ENCODE measurements around the gene DNAJC5G. TPM values are rescaled to one million over a fixed set of nuclear protein-coding genes. Genes with fewer than 3 reads are reported as not detected.

Gene DNAJC5G
- total and polyA plus RNA-seq, 2 donors (not counting 1 experiment from before 2014, with no cell fraction given), result not detected

DNA sequence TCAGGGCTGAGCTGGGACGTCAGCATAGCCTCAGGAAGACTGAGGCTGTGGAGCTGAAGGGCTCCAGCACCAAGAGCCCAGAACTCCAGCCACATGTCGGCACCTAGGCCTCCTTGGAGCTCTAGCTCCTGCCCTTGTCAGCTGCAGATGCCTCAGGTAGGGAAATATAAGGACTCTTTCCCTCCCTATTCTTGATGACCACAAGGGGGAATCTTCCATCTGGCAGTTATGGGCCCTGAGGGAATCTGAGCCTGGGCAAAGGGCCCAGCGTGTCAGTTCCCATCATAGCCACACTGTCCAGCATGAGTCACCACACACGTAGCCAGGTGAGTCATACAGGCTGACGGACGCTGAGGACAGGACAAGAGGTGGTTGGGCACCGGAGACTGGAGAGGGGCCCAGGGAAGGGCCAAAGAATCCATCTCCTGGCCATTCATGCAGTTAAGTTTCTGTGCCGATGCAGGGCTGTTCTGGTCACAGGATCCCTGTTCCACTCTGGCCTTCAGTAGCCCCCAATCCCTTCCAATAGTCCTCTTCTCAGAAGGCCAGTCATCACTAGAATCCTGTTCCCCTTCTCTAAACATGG lies 45.8 kb downstream of the DNAJC5G start:
- ATAC-seq (ENCODE audit: low read depth) (no peak), DNase-seq (no peak)
- Histone ChIP-seq H3K27me3 (replicated peaks in 1 of 4; ENCODE audit: control extremely low read depth in 1 of 4, control insufficient read depth in 3 of 4, insufficient read depth in 4 of 4, low read length in 3 of 4) (no peaks in the 10 kb centered on the region), H3K27ac (ENCODE audit: low read length in 2 of 2) (no peak overlapping the region), H3K9ac (ENCODE audit: low read length) (no peak overlapping the region), H3K4me2 (replicated peaks; ENCODE audit: low read depth, low read length, poor library complexity, severe bottlenecking) (no peak overlapping the region), H3K36me3 (replicated peaks in 1 of 2; ENCODE audit: control extremely low read depth in 1 of 2, control insufficient read depth in 1 of 2, extremely low read depth in 1 of 2, insufficient read depth in 2 of 2, low read length in 1 of 2) (peaks cover 0 to 17% of the 10 kb centered on the region in 2 experiments), H3K4me1 (ENCODE audit: control insufficient read depth in 2 of 2, insufficient read depth in 2 of 2, low read length in 2 of 2) (peaks cover 12 to 20% of the 10 kb centered on the region in 2 donors), H3K79me2 (ENCODE audit: control insufficient read depth, insufficient read depth, low read length) (peaks cover 40% of the 10 kb centered on the region), H2AFZ (ENCODE audit: insufficient read depth, low read depth, low read length, poor library complexity, severe bottlenecking) (no peak overlapping the region), H3K4me3 (ENCODE audit: control extremely low read depth in 1 of 5, extremely low read depth in 1 of 5, insufficient read depth in 1 of 5, low read depth in 2 of 5, low read length in 4 of 5) (no peak overlapping the region), H3K9me3 (ENCODE audit: control extremely low read depth in 1 of 3, control insufficient read depth in 2 of 3, insufficient read depth in 1 of 3, low read length in 2 of 3) (no peaks in the 10 kb centered on the region), H4K20me1 (ENCODE audit: control insufficient read depth, insufficient read depth, low read length, poor library complexity, severe bottlenecking) (no peaks in the 10 kb centered on the region)
- CTCF ChIA-PET, result interaction anchor here (3.7 kb wide), 1 partner anchor 17 kb away, joined by 24 read pairs; no protein-coding TSS in a partner anchor
- TF ChIP-seq, protein P1, sequence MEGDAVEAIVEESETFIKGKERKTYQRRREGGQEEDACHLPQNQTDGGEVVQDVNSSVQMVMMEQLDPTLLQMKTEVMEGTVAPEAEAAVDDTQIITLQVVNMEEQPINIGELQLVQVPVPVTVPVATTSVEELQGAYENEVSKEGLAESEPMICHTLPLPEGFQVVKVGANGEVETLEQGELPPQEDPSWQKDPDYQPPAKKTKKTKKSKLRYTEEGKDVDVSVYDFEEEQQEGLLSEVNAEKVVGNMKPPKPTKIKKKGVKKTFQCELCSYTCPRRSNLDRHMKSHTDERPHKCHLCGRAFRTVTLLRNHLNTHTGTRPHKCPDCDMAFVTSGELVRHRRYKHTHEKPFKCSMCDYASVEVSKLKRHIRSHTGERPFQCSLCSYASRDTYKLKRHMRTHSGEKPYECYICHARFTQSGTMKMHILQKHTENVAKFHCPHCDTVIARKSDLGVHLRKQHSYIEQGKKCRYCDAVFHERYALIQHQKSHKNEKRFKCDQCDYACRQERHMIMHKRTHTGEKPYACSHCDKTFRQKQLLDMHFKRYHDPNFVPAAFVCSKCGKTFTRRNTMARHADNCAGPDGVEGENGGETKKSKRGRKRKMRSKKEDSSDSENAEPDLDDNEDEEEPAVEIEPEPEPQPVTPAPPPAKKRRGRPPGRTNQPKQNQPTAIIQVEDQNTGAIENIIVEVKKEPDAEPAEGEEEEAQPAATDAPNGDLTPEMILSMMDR (IDR thresholded peaks at IDR 0.05), result no peak
- TF ChIP-seq EZH2 (IDR thresholded peaks at IDR 0.05; ENCODE audit: borderline replicate concordance, insufficient read depth, low read depth, low read length, poor library complexity, severe bottlenecking), result no peak
- H3K4me1 Mint-ChIP-seq, result peaks cover 27% of the 10 kb centered on the region
- intact Hi-C loops (cut with micrococcal nuclease), result loop anchor here (5.0 kb wide), 1 partner anchor 1071 kb away; the partner anchor contains the start of gene FOSL2
- H3K4me3 Mint-ChIP-seq, result peak overlapping the region; percentile 99
- POLR2A ChIA-PET, result interaction anchor here (0.6 kb wide), 1 partner anchor 85 kb away, joined by 3 read pairs; no protein-coding TSS in a partner anchor
- H3K9me3 Mint-ChIP-seq (ENCODE audit: insufficient read depth), result no peaks in the 10 kb centered on the region
- H3K27ac Mint-ChIP-seq, result no peak overlapping the region
- H3K27me3 Mint-ChIP-seq, result no peaks in the 10 kb centered on the region
- 87% methylated on average over 7 of the region's 8 CpGs for WGBS (ENCODE audit: insufficient coverage)

DNA sequence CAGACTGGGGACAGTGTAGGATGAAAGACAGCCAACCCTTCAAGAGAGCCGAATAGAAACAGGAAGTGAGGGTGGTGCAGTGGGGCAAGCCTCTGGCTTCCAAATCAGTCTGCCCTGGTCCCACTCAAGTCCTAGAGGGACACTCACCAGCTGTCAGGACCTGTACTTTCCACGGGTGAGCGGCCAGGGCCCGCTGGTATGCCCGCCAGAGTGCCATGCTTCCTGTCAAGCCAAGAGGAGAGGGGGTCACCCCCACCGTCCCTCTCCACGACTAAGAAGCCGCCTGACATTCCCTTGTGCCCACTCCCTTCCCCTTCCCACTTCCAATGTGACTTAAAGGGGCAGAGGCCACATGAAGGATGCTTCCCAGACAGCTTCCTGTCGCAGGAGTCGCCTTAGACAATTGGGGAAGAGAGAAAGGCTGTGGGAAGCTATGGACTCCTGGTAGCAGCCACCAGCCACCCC lies 47.1 kb downstream of the DNAJC5G start:
- Histone ChIP-seq H3K4me1 (ENCODE audit: control insufficient read depth in 2 of 2, insufficient read depth in 2 of 2, low read length in 2 of 2) (peaks cover 12 to 20% of the 10 kb centered on the region in 2 donors), H3K4me3 (ENCODE audit: control extremely low read depth in 1 of 5, extremely low read depth in 1 of 5, insufficient read depth in 1 of 5, low read depth in 2 of 5, low read length in 4 of 5) (peak overlapping the region; percentile 72 to 99 (median 93)), H2AFZ (ENCODE audit: insufficient read depth, low read depth, low read length, poor library complexity, severe bottlenecking) (peak overlapping the region; percentile 92), H3K36me3 (replicated peaks in 1 of 2; ENCODE audit: control extremely low read depth in 1 of 2, control insufficient read depth in 1 of 2, extremely low read depth in 1 of 2, insufficient read depth in 2 of 2, low read length in 1 of 2) (peaks cover 3 to 19% of the 10 kb centered on the region in 2 experiments), H3K27me3 (replicated peaks in 1 of 4; ENCODE audit: control extremely low read depth in 1 of 4, control insufficient read depth in 3 of 4, insufficient read depth in 4 of 4, low read length in 3 of 4) (no peaks in the 10 kb centered on the region), H3K4me2 (replicated peaks; ENCODE audit: low read depth, low read length, poor library complexity, severe bottlenecking) (peak overlapping the region; percentile 91), H3K9me3 (ENCODE audit: control extremely low read depth in 1 of 3, control insufficient read depth in 2 of 3, insufficient read depth in 1 of 3, low read length in 2 of 3) (no peaks in the 10 kb centered on the region), H3K79me2 (ENCODE audit: control insufficient read depth, insufficient read depth, low read length) (peaks cover 40% of the 10 kb centered on the region), H3K27ac (ENCODE audit: low read length in 2 of 2) (peak overlapping the region; percentile 75 to 96), H3K9ac (ENCODE audit: low read length) (peak overlapping the region; percentile 98), H4K20me1 (ENCODE audit: control insufficient read depth, insufficient read depth, low read length, poor library complexity, severe bottlenecking) (no peaks in the 10 kb centered on the region)
- ChIA-PET CTCF (interaction anchor here (0.8 to 3.7 kb wide), 4 partner anchors 19 to 49 kb away, joined by 3 to 24 read pairs (median 5); partner anchors contain the start of gene SNX17), POLR2A (interaction anchor here (0.7 to 2.1 kb wide), 5 partner anchors 34 to 106 kb away, joined by 3 to 9 read pairs (median 4); partner anchors contain the start of genes GTF3C2, NRBP1, PPM1G and ZNF513)
- H3K27ac Mint-ChIP-seq, result peak overlapping the region; percentile 97
- peak overlapping the region; percentile 99 for H3K4me3 Mint-ChIP-seq
- DNase-seq (peak; percentile 66), ATAC-seq (ENCODE audit: low read depth) (peak; percentile 32)
- H3K9me3 Mint-ChIP-seq (ENCODE audit: insufficient read depth), result no peaks in the 10 kb centered on the region
- TF ChIP-seq, protein P1 (IDR thresholded peaks at IDR 0.05), result no peak
- TF ChIP-seq EZH2 (IDR thresholded peaks at IDR 0.05; ENCODE audit: borderline replicate concordance, insufficient read depth, low read depth, low read length, poor library complexity, severe bottlenecking), result no peak
- intact Hi-C loops (cut with micrococcal nuclease), result loop anchor here (2.0 to 5.0 kb wide), 6 partner anchors 20 to 1070 kb away; partner anchors contain the start of genes FOSL2, ZNF512 and ZNF513
- 0% methylated on average over 8 of the region's 10 CpGs for WGBS (ENCODE audit: insufficient coverage)
- peaks cover 27% of the 10 kb centered on the region for H3K4me1 Mint-ChIP-seq
- no peaks in the 10 kb centered on the region for H3K27me3 Mint-ChIP-seq

All from B cell (primary cell).